ENCODE data around the gene NUSAP1. TPM values are rescaled to one million over a fixed set of nuclear protein-coding genes. Genes with fewer than 3 reads are reported as not detected.
"Not testable (repeated sequence)": the region's sequence is repeated elsewhere in the genome, so short reads cannot be mapped to it uniquely, and the experiment has no call there.

Gene NUSAP1
- total RNA-seq, 2 donors from 2014 or later = 3.9 to 28.2 TPM

- peak; percentile 94 for DNase-seq (ENCODE audit: low spot score)
- TF ChIP-seq, protein P1, sequence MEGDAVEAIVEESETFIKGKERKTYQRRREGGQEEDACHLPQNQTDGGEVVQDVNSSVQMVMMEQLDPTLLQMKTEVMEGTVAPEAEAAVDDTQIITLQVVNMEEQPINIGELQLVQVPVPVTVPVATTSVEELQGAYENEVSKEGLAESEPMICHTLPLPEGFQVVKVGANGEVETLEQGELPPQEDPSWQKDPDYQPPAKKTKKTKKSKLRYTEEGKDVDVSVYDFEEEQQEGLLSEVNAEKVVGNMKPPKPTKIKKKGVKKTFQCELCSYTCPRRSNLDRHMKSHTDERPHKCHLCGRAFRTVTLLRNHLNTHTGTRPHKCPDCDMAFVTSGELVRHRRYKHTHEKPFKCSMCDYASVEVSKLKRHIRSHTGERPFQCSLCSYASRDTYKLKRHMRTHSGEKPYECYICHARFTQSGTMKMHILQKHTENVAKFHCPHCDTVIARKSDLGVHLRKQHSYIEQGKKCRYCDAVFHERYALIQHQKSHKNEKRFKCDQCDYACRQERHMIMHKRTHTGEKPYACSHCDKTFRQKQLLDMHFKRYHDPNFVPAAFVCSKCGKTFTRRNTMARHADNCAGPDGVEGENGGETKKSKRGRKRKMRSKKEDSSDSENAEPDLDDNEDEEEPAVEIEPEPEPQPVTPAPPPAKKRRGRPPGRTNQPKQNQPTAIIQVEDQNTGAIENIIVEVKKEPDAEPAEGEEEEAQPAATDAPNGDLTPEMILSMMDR (IDR thresholded peaks at IDR 0.05) = peak in 1 of 4 experiments; percentile 1
- TF ChIP-seq POLR2AphosphoS5 (IDR thresholded peaks at IDR 0.05) (peak; percentile 78), POLR2A (IDR thresholded peaks at IDR 0.05) (peak; percentile 89)
- intact Hi-C loops (cut with DNase I) = no loop called here
- H3K4me1 ChIP-seq (replicated peaks) = no peaks in the 10 kb centered on the region
- H3K27ac ChIP-seq = peak within 1 kb of the TSS; percentile 82
- under 1% methylated on average over 50 of the region's 74 CpGs for WGBS
- no peaks in the 10 kb centered on the region for H3K27me3 ChIP-seq (replicated peaks; ENCODE audit: insufficient read depth)
- H3K9me3 ChIP-seq = no peaks in the 10 kb centered on the region
- no peaks in the 10 kb centered on the region for H3K36me3 ChIP-seq
- peak within 1 kb of the TSS; percentile 83 to 92 for H3K4me3 ChIP-seq
Observed at GRCh38 chr15:41416742-41417417, 84.2 kb downstream of the NUSAP1 start, which contains the start of gene RTF1. TSS of gene RTF1 (plus strand) at chr15:41417095. CDS start at chr15:41417116, 21 bp downstream.

DNA sequence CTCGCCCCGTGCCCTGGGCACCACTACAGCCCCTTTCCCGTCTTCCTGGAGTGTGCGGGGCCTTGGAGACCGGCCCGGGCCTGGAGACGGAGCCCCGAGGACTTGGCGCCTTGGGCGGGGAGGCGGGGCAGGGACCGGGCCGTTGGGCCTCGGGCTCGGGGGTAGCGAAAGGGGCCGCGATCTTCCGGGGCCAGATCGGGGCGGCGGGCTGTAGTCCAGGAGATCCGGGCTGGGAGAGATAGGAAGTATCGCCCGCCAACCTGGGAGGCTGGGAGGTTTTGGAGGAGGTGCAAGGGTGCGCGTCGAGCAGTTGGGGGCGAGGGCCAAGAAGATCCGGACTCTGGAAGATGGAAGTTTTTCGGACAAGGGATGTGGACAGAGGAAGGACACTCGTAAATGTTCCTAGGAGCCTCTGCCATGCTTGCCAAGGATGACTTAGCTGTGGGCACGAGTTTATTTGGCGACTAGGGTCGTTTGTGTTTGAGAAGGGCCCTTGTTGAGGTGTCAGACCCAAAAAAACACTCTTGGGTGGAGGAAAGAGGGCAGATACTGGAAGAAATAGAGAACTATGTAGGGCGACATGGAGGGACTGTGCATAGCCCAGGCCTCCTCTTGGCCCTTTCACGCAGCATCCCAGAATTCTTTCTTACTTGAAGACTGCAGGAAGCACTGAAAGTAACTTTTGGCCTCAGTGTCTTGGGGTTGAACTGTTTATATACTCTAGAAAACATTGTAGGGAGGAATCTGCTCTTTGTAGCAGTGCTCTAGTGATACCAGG is 84.9 kb downstream of the NUSAP1 start:
- Histone ChIP-seq H3K9me3 (no peaks in the 10 kb centered on the region), H3K27me3 (replicated peaks; ENCODE audit: insufficient read depth) (no peaks in the 10 kb centered on the region), H3K27ac (peak overlapping the region; percentile 82), H3K36me3 (no peaks in the 10 kb centered on the region), H3K4me1 (replicated peaks) (no peaks in the 10 kb centered on the region), H3K4me3 (peak overlapping the region; percentile 83 to 92)
- no peak for DNase-seq (ENCODE audit: low spot score)
- no peak for TF ChIP-seq POLR2AphosphoS5 (IDR thresholded peaks at IDR 0.05)
- TF ChIP-seq, protein P1 (IDR thresholded peaks at IDR 0.05) = no peak
- TF ChIP-seq POLR2A (IDR thresholded peaks at IDR 0.05) = no peak
- under 1% methylated on average over 29 of the region's 37 CpGs for WGBS
- intact Hi-C loops (cut with DNase I) = no loop called here

DNA sequence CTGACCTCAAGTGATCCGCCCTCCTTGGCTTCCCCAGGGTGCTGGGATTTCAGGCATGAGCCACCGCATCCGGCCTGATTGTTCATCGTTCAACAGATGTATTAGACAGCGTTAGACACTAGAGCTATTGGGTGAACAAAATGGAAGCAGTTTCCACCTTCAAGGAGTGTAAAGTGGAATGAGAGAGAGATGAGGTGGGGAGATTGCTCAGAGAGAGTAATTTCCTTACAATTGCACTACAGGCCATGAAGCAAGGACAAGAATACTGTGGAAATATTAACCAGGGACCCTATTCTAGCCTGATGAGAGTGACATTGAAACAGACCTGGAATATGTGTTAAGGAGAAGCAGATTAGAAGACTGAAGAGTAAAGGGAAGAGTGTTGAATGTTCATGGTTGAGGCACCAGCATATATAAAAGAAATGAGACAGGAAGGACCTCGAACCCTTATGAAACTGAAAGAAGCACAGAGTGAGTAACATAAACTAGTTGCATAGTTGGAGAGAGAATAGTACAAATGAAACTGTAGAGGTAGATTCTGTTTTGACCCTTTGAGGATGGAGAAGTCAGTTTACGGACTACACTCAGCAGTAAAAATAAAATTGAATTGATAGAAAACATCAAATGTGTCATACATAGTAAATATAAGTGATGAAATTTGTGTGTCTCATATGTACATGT is 91.4 kb downstream of the NUSAP1 start:
- intact Hi-C loops (cut with DNase I) = no loop called here
- TF ChIP-seq, protein P1 (IDR thresholded peaks at IDR 0.05) = no peak
- TF ChIP-seq POLR2AphosphoS5 (IDR thresholded peaks at IDR 0.05) = no peak
- no peak for TF ChIP-seq POLR2A (IDR thresholded peaks at IDR 0.05)
- Histone ChIP-seq H3K4me3 (no peak overlapping the region), H3K27ac (no peak overlapping the region), H3K9me3 (no peaks in the 10 kb centered on the region), H3K36me3 (no peaks in the 10 kb centered on the region), H3K27me3 (replicated peaks; ENCODE audit: insufficient read depth) (no peaks in the 10 kb centered on the region), H3K4me1 (replicated peaks) (no peaks in the 10 kb centered on the region)
- no peak for DNase-seq (ENCODE audit: low spot score)
- WGBS = 94% methylated on average over 7 of the region's 7 CpGs

DNA sequence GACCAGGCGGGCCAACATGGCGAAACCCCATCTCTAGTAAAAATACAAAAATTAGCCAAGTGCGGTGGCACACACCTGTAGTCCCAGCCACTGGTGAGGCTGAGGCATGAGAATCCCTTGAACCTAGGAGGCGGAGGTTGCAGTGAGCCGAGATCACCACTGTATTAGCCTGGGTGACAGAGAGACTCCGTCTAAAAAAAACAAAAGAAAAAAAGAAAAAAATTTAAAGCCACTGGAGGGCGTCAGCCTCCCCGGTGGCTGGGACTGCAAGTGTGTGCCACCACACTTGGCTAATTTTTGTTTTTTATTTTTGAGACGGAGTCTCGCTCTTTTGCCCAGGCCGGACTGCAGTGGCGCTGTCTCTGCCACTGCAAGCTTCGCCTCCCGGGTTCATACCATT is 92.1 kb downstream of the NUSAP1 start:
- intact Hi-C loops (cut with DNase I) = no loop called here
- H3K27me3 ChIP-seq (replicated peaks; ENCODE audit: insufficient read depth) = no peaks in the 10 kb centered on the region
- H3K36me3 ChIP-seq = no peaks in the 10 kb centered on the region
- H3K9me3 ChIP-seq = no peaks in the 10 kb centered on the region
- WGBS = 96% methylated on average over 14 of the region's 14 CpGs
- no peak overlapping the region for H3K27ac ChIP-seq
- H3K4me3 ChIP-seq = no peak overlapping the region
- no peak for DNase-seq (ENCODE audit: low spot score)
- TF ChIP-seq, protein P1 (IDR thresholded peaks at IDR 0.05) = no peak
- TF ChIP-seq POLR2A (IDR thresholded peaks at IDR 0.05) = no peak
- no peak for TF ChIP-seq POLR2AphosphoS5 (IDR thresholded peaks at IDR 0.05)
- H3K4me1 ChIP-seq (replicated peaks) = no peaks in the 10 kb centered on the region

- H3K27ac ChIP-seq; H3K36me3 ChIP-seq; H3K4me3 ChIP-seq; intact Hi-C loops (cut with DNase I); H3K4me1 ChIP-seq (replicated peaks); H3K27me3 ChIP-seq (replicated peaks; ENCODE audit: insufficient read depth); H3K9me3 ChIP-seq; DNase-seq (ENCODE audit: low spot score): not testable (repeated sequence)
- WGBS = 92% methylated on average over 5 of the region's 5 CpGs
Observed at GRCh38 chr15:41425907-41426306, 93.2 kb downstream of the NUSAP1 start.
